Trophoblast cell (in vitro differentiated cells and primary cell): ENCODE measurements around the gene KCNT1.

Experiments
- DNase-seq, 2 donors: peaks; one replicate each; pipeline ENCODE4 v3.0.0-alpha.2; 2016
- H2AFZ ChIP-seq: 2 replicates; pipeline ENCODE4 v1.6.1; 2013; ENCODE audit warnings: low read length, moderate library complexity, mild to moderate bottlenecking; ENCODE audit not compliant: insufficient read depth, poor library complexity
- H2AK5ac ChIP-seq: 2 replicates; pipeline ENCODE4 v1.6.1; 2013; ENCODE audit warnings: mild to moderate bottlenecking, low read length
- H2BK120ac ChIP-seq: 2 replicates; pipeline ENCODE4 v1.6.1; 2013; ENCODE audit warnings: low read length, mild to moderate bottlenecking, moderate library complexity; ENCODE audit not compliant: insufficient read depth, poor library complexity
- H2BK12ac ChIP-seq: 2 replicates; pipeline ENCODE4 v1.6.1; 2013; ENCODE audit warnings: mild to moderate bottlenecking, low read length, moderate library complexity
- H2BK5ac ChIP-seq: 2 replicates; pipeline ENCODE4 v1.6.1; 2013; ENCODE audit warnings: low read length, low read depth, moderate library complexity, mild to moderate bottlenecking; ENCODE audit not compliant: poor library complexity
- H3K14ac ChIP-seq: 2 replicates; pipeline ENCODE4 v1.6.1; 2013; ENCODE audit warnings: mild to moderate bottlenecking, low read length
- H3K18ac ChIP-seq: 2 replicates; pipeline ENCODE4 v1.6.1; 2013; ENCODE audit warnings: mild to moderate bottlenecking, low read length
- H3K23ac ChIP-seq: 2 replicates; pipeline ENCODE4 v1.6.1; 2013; ENCODE audit warnings: low read length
- H3K27ac ChIP-seq: 2 replicates; pipeline ENCODE4 v1.5.1; 2013; ENCODE audit warnings: low read depth, mild to moderate bottlenecking, inconsistent platforms, low read length, moderate library complexity
- H3K27me3 ChIP-seq: 2 replicates; pipeline ENCODE4 v1.6.1; 2013; ENCODE audit warnings: inconsistent platforms, mild to moderate bottlenecking, low read length, moderate library complexity; ENCODE audit not compliant: insufficient read depth
- H3K36me3 ChIP-seq, 2 experiments: 1 replicate in 1 of 2; 2 replicates in 1 of 2; pipeline ENCODE4 v1.6.1; 2013; ENCODE audit warnings: low read length in 2 of 2, mild to moderate bottlenecking in 2 of 2, moderate library complexity in 1 of 2; ENCODE audit not compliant: insufficient read depth in 2 of 2, control insufficient read depth in 1 of 2
- H3K4ac ChIP-seq: 2 replicates; pipeline ENCODE4 v1.6.1; 2013; ENCODE audit warnings: low read depth, mild to moderate bottlenecking, low read length, moderate library complexity
- H3K4me1 ChIP-seq, 2 experiments: 1 replicate in 1 of 2; 2 replicates in 1 of 2; pipeline ENCODE4 v1.6.1; 2013; ENCODE audit warnings: low read length in 2 of 2, mild to moderate bottlenecking in 2 of 2, moderate library complexity in 1 of 2; ENCODE audit not compliant: insufficient read depth in 2 of 2, control insufficient read depth in 1 of 2
- H3K4me2 ChIP-seq: 2 replicates; pipeline ENCODE4 v1.6.1; 2013; ENCODE audit warnings: inconsistent platforms, mild to moderate bottlenecking, low read length, moderate library complexity
- H3K4me3 ChIP-seq: 2 replicates; pipeline ENCODE4 v1.5.1; 2013; ENCODE audit warnings: mild to moderate bottlenecking, low read depth, low read length, inconsistent platforms
- H3K79me1 ChIP-seq: one replicate; pipeline ENCODE4 v1.6.1; 2013; ENCODE audit warnings: low read length
- H3K79me2 ChIP-seq: 2 replicates; pipeline ENCODE4 v1.6.1; 2013; ENCODE audit warnings: low read length, mild to moderate bottlenecking; ENCODE audit not compliant: control insufficient read depth, insufficient read depth, poor library complexity
- H3K9ac ChIP-seq: 2 replicates; pipeline ENCODE4 v1.6.1; 2013; ENCODE audit warnings: mild to moderate bottlenecking, low read length
- H3K9me3 ChIP-seq: 2 replicates; pipeline ENCODE4 v1.6.1; 2013; ENCODE audit warnings: low read depth, mild to moderate bottlenecking, control low read depth, inconsistent platforms, low read length; ENCODE audit not compliant: insufficient read depth
- H4K12ac ChIP-seq: 2 replicates; pipeline ENCODE4 v1.6.1; 2013; ENCODE audit warnings: low read depth, mild to moderate bottlenecking, low read length, moderate library complexity
- H4K8ac ChIP-seq: 2 replicates; pipeline ENCODE4 v1.6.1; 2013; ENCODE audit warnings: low read depth, mild to moderate bottlenecking, low read length, moderate library complexity
- H4K91ac ChIP-seq: one replicate; pipeline ENCODE4 v1.6.1; 2013; ENCODE audit warnings: low read depth, mild to moderate bottlenecking, low read length, moderate library complexity
- WGBS: extraction: QIAGEN DNeasy Blood & Tissue Kit; methylation state at CpG from one replicate; pipeline ENCODE4 v1.1.7; 2013; ENCODE audit warnings: missing lambda C conversion rate; ENCODE audit not compliant: insufficient read length, insufficient coverage; ENCODE audit errors: extremely low coverage; 5-methylcytosine and 5-hydroxymethylcytosine counted together

Gene KCNT1

GRCh38 chr9:135680056-135680455, 21.9 kb upstream of the KCNT1 start:
- Histone ChIP-seq H3K79me2 (no peaks in the 10 kb centered on the region), H2AFZ (no peak overlapping the region), H2BK5ac (no peak overlapping the region), H3K18ac (no peak overlapping the region), H3K79me1 (no peaks in the 10 kb centered on the region), H3K14ac (no peak overlapping the region), H2BK120ac (no peak overlapping the region), H3K4me2 (no peak overlapping the region), H3K9me3 (peaks cover 2% of the 10 kb centered on the region), H3K4me1 (no peaks in the 10 kb centered on the region), H3K36me3 (no peaks in the 10 kb centered on the region), H3K4me3 (no peak overlapping the region), H3K9ac (no peak overlapping the region), H3K4ac (no peak overlapping the region), H4K91ac (no peak overlapping the region), H2BK12ac (no peak overlapping the region), H2AK5ac (no peak overlapping the region), H3K27ac (no peak overlapping the region), H4K12ac (no peak overlapping the region), H3K27me3 (no peaks in the 10 kb centered on the region), H4K8ac (no peak overlapping the region), H3K23ac (no peak overlapping the region)
- DNase-seq: no peak
- WGBS: no CpG with 5 or more reads among the region's 16 CpGs

GRCh38 chr9:135681161-135681560, 20.8 kb upstream of the KCNT1 start:
- Histone ChIP-seq H2AK5ac (no peak overlapping the region), H3K27ac (no peak overlapping the region), H4K12ac (no peak overlapping the region), H3K4ac (no peak overlapping the region), H2BK120ac (no peak overlapping the region), H3K14ac (no peak overlapping the region), H4K8ac (no peak overlapping the region), H3K18ac (no peak overlapping the region), H2BK5ac (no peak overlapping the region), H3K4me2 (no peak overlapping the region), H3K9ac (no peak overlapping the region), H3K9me3 (peaks cover 2% of the 10 kb centered on the region), H3K4me1 (no peaks in the 10 kb centered on the region), H2BK12ac (no peak overlapping the region), H2AFZ (no peak overlapping the region), H3K36me3 (no peaks in the 10 kb centered on the region), H3K23ac (no peak overlapping the region), H3K4me3 (no peak overlapping the region), H3K27me3 (no peaks in the 10 kb centered on the region), H3K79me1 (no peaks in the 10 kb centered on the region), H3K79me2 (no peaks in the 10 kb centered on the region), H4K91ac (no peak overlapping the region)
- WGBS: no CpG with 5 or more reads among the region's 5 CpGs
- no peak for DNase-seq

- H3K9ac ChIP-seq: no peak overlapping the region
- no peak overlapping the region for H2BK5ac ChIP-seq
- H3K18ac ChIP-seq: no peak overlapping the region
- peaks cover 3% of the 10 kb centered on the region for H3K9me3 ChIP-seq
- H3K79me1 ChIP-seq: no peaks in the 10 kb centered on the region
- no peaks in the 10 kb centered on the region for H3K27me3 ChIP-seq
- no peak overlapping the region for H4K8ac ChIP-seq
- no peak overlapping the region for H3K14ac ChIP-seq
- H3K4me1 ChIP-seq: no peaks in the 10 kb centered on the region
- no peak overlapping the region for H2AK5ac ChIP-seq
- H3K4ac ChIP-seq: no peak overlapping the region
- no peak overlapping the region for H4K91ac ChIP-seq
- no peak overlapping the region for H2AFZ ChIP-seq
- no peaks in the 10 kb centered on the region for H3K79me2 ChIP-seq
- H4K12ac ChIP-seq: no peak overlapping the region
- H3K4me3 ChIP-seq: no peak overlapping the region
- DNase-seq: no peak
- no peak overlapping the region for H3K4me2 ChIP-seq
- no CpG with 5 or more reads among the region's 15 CpGs for WGBS
- no peak overlapping the region for H2BK12ac ChIP-seq
- H3K36me3 ChIP-seq: no peaks in the 10 kb centered on the region
- H3K27ac ChIP-seq: no peak overlapping the region
- no peak overlapping the region for H2BK120ac ChIP-seq
- no peak overlapping the region for H3K23ac ChIP-seq
Observed at GRCh38 chr9:135683401-135684034, 18.5 kb upstream of the KCNT1 start.

GRCh38 chr9:135684691-135685090, 17.3 kb upstream of the KCNT1 start:
- Histone ChIP-seq H4K8ac (no peak overlapping the region), H3K36me3 (no peaks in the 10 kb centered on the region), H3K4me1 (no peaks in the 10 kb centered on the region), H3K4ac (no peak overlapping the region), H2AK5ac (no peak overlapping the region), H2BK120ac (no peak overlapping the region), H3K18ac (no peak overlapping the region), H4K12ac (no peak overlapping the region), H3K4me3 (no peak overlapping the region), H3K9ac (no peak overlapping the region), H4K91ac (no peak overlapping the region), H3K79me2 (no peaks in the 10 kb centered on the region), H3K27me3 (no peaks in the 10 kb centered on the region), H3K79me1 (no peaks in the 10 kb centered on the region), H2AFZ (no peak overlapping the region), H3K23ac (no peak overlapping the region), H3K4me2 (no peak overlapping the region), H3K27ac (no peak overlapping the region), H2BK12ac (no peak overlapping the region), H2BK5ac (no peak overlapping the region), H3K14ac (no peak overlapping the region), H3K9me3 (peaks cover 7% of the 10 kb centered on the region)
- WGBS: no CpG with 5 or more reads among the region's 17 CpGs
- no peak for DNase-seq
